ACC112 (cell line): ENCODE data around the gene CCNH.

ENCODE experiments used
- H2AFZ ChIP-seq: fragments of 200-600 bp; sonication (generic); one replicate; pipeline ENCODE4 v1.6.0; 2017; ENCODE audit warnings: antibody characterized with exemption, low read length; ENCODE audit not compliant: unreplicated experiment
- H3K27ac ChIP-seq: fragments of 200-600 bp; sonication (generic); 2 replicates; pipeline ENCODE4 v1.5.1; 2014; ENCODE audit warnings: low read depth, mild to moderate bottlenecking, antibody characterized with exemption, low read length, moderate library complexity
- H3K27me3 ChIP-seq: fragments of 200-600 bp; sonication (generic); 2 replicates; pipeline ENCODE4 v1.6.1; 2014; ENCODE audit warnings: mild to moderate bottlenecking, antibody characterized with exemption, low read length, moderate library complexity, mixed read lengths; ENCODE audit not compliant: insufficient read depth
- H3K36me3 ChIP-seq: fragments of 200-600 bp; sonication (generic); 2 replicates; pipeline ENCODE4 v1.6.1; 2016; ENCODE audit warnings: mild to moderate bottlenecking, antibody characterized with exemption, low read length, moderate library complexity, mixed read lengths; ENCODE audit not compliant: insufficient read depth
- H3K4me1 ChIP-seq: fragments of 200-600 bp; sonication (generic); one replicate; pipeline ENCODE4 v1.6.1; 2016; ENCODE audit warnings: low read length, mixed read lengths; ENCODE audit not compliant: insufficient read depth, unreplicated experiment, control insufficient read depth
- H3K4me3 ChIP-seq: fragments of 200-600 bp; sonication (generic); 2 replicates; pipeline ENCODE4 v1.5.1; 2014; ENCODE audit warnings: mild to moderate bottlenecking, low read depth, low read length
- H3K79me2 ChIP-seq: fragments of 200-600 bp; sonication (generic); one replicate; pipeline ENCODE4 v1.6.0; 2016; ENCODE audit warnings: low read length; ENCODE audit not compliant: control insufficient read depth, unreplicated experiment, insufficient read depth

The CCNH gene

GRCh38 chr5:87361536-87362213 is 51.1 kb downstream of the CCNH start:
- H3K4me1 ChIP-seq: peaks cover 10% of the 10 kb centered on the region
- H3K36me3 ChIP-seq: peaks cover 3% of the 10 kb centered on the region; the same call in 1 of the 2 replicates
- H3K27ac ChIP-seq: peak overlapping the region; percentile 15; the same call in 1 of the 2 replicates

GRCh38 chr5:87361031-87361445 is 51.7 kb downstream of the CCNH start:
- H3K4me1 ChIP-seq: peaks cover 10% of the 10 kb centered on the region
- no peaks in the 10 kb centered on the region for H3K27me3 ChIP-seq
- H3K27ac ChIP-seq: peak overlapping the region; percentile 15; the same call in 1 of the 2 replicates
- H3K36me3 ChIP-seq: peaks cover 3% of the 10 kb centered on the region; the same call in 1 of the 2 replicates
- H2AFZ ChIP-seq: no peak overlapping the region
- H3K4me3 ChIP-seq: no peak overlapping the region
- no peaks in the 10 kb centered on the region for H3K79me2 ChIP-seq

More at GRCh38 chr5:87361536-87362213, 51.1 kb downstream of the CCNH start:
- Histone ChIP-seq H2AFZ (no peak overlapping the region), H3K27me3 (no peaks in the 10 kb centered on the region), H3K79me2 (no peaks in the 10 kb centered on the region), H3K4me3 (no peak overlapping the region)

- no peaks in the 10 kb centered on the region for H3K27me3 ChIP-seq
Measured at GRCh38 chr5:87360132-87360531, 52.6 kb downstream of the CCNH start.

GRCh38 chr5:87359106-87359505 is 53.6 kb downstream of the CCNH start:
- Histone ChIP-seq H3K27ac (no peak overlapping the region), H3K36me3 (peaks cover 14% of the 10 kb centered on the region), H3K27me3 (no peaks in the 10 kb centered on the region)

More at GRCh38 chr5:87360132-87360531, 52.6 kb downstream of the CCNH start:
- Histone ChIP-seq H3K27ac (no peak overlapping the region), H2AFZ (no peak overlapping the region), H3K4me3 (no peak overlapping the region), H3K4me1 (peaks cover 10% of the 10 kb centered on the region), H3K36me3 (peaks cover 10% of the 10 kb centered on the region; the same call in 1 of the 2 replicates), H3K79me2 (no peaks in the 10 kb centered on the region)

GRCh38 chr5:87354496-87354895 is 58.2 kb downstream of the CCNH start:
- Histone ChIP-seq H3K79me2 (no peaks in the 10 kb centered on the region), H3K27me3 (no peaks in the 10 kb centered on the region), H3K36me3 (peaks cover 11% of the 10 kb centered on the region), H2AFZ (no peak overlapping the region), H3K4me3 (no peak overlapping the region), H3K27ac (no peak overlapping the region), H3K4me1 (no peaks in the 10 kb centered on the region)

More at GRCh38 chr5:87359106-87359505, 53.6 kb downstream of the CCNH start:
- H3K79me2 ChIP-seq: no peaks in the 10 kb centered on the region
- H3K4me3 ChIP-seq: no peak overlapping the region
- H3K4me1 ChIP-seq: peaks cover 10% of the 10 kb centered on the region
- H2AFZ ChIP-seq: no peak overlapping the region

- Histone ChIP-seq H3K27me3 (no peaks in the 10 kb centered on the region), H3K4me3 (no peak overlapping the region), H3K4me1 (no peaks in the 10 kb centered on the region), H3K79me2 (peaks cover 3% of the 10 kb centered on the region), H2AFZ (no peak overlapping the region), H3K36me3 (peaks cover 11% of the 10 kb centered on the region), H3K27ac (no peak overlapping the region)
Measured at GRCh38 chr5:87347841-87348240, 64.9 kb downstream of the CCNH start.

GRCh38 chr5:87347272-87347671 is 65.5 kb downstream of the CCNH start:
- Histone ChIP-seq H3K27ac (no peak overlapping the region), H3K79me2 (peaks cover 3% of the 10 kb centered on the region), H3K4me3 (no peak overlapping the region), H3K36me3 (peaks cover 14% of the 10 kb centered on the region), H3K4me1 (no peaks in the 10 kb centered on the region), H2AFZ (no peak overlapping the region), H3K27me3 (no peaks in the 10 kb centered on the region)
